GM12874 (cell line): ENCODE results near the gene ACTA1.

Experiments
- TF ChIP-seq, protein P1 (sequence below): IDR thresholded peaks from 2 replicates; pipeline ENCODE4 v1.5.1; 2011; ENCODE audit warnings: low read depth, mild to moderate bottlenecking, control low read depth, low read length, moderate library complexity; ENCODE audit not compliant: insufficient read depth

The ACTA1 gene

DNA sequence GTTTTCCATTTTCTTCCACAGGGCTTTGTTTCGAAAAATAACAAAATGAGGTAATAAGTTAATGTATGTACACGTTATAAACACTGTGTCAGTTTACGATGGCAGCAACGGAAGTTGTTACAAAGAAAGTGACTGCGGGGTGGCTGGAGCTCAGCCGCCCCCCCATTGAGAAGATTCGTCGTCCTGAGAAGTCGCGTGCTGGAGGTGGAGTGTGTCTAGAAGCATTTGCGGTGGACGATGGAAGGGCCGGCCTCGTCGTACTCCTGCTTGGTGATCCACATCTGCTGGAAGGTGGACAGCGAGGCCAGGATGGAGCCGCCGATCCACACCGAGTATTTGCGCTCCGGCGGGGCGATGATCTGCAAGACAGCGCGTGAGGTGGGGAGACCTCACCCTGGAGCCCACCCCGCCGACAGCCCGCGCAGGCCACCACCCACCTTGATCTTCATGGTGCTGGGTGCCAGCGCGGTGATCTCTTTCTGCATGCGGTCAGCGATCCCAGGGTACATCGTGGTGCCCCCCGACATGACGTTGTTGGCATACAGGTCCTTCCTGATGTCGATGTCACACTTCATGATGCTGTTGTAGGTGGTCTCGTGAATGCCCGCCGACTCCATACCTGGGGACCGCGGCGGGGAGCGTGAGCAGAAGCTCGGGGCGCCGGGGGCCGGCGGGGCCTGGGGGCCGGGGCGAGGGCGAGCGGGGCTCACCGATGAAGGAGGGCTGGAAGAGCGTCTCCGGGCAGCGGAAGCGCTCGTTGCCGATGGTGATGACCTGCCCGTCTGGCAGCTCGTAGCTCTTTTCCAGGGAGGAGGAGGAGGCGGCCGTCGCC is 2.4 kb downstream of the ACTA1 start:
- TF ChIP-seq, protein P1, sequence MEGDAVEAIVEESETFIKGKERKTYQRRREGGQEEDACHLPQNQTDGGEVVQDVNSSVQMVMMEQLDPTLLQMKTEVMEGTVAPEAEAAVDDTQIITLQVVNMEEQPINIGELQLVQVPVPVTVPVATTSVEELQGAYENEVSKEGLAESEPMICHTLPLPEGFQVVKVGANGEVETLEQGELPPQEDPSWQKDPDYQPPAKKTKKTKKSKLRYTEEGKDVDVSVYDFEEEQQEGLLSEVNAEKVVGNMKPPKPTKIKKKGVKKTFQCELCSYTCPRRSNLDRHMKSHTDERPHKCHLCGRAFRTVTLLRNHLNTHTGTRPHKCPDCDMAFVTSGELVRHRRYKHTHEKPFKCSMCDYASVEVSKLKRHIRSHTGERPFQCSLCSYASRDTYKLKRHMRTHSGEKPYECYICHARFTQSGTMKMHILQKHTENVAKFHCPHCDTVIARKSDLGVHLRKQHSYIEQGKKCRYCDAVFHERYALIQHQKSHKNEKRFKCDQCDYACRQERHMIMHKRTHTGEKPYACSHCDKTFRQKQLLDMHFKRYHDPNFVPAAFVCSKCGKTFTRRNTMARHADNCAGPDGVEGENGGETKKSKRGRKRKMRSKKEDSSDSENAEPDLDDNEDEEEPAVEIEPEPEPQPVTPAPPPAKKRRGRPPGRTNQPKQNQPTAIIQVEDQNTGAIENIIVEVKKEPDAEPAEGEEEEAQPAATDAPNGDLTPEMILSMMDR = no peak

DNA sequence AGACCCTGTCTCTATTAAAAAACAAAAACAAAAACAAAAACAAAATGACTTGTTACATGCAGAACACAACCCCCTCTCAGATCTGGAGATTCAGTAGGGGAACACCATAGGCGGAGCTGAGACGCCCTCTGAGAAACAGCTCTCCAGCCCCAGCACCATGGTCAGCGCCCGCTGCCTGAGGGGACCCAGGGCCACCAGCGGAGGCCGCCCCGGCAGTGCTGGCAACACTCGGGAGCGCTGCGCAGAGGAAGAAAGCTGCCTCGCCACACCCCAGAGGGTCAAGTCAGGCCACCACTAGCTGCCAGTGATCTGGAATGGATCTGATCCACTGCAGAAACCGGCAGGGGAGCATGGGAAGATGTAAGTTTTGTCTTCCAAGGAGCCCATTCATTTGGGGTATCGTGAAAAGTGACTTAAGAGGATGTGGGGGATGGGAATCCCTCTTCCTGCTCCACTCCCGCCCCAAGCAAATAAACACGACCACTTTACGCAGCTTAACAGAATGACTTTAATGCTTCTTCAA is 3.1 kb downstream of the ACTA1 start:
- TF ChIP-seq, protein P1 = no peak

DNA sequence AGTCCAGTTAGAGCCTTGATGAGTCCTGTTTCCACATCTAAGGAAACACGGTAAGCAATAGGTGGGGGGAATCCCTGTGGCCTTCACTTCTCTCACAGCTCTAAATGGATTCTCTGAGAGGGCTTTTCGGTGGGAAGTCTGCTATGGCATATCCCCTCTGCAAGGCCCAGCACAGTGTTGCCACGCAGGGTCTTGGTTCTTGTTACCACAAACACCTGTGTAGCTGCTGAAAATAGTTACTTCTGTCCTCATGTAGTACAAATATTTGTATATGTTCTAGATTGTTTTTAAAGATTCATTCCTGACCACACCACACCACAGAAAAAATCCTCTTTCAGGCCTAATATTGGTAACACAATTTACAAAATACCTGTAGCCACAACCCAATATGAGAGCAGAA is 5.6 kb downstream of the ACTA1 start:
- TF ChIP-seq, protein P1 = no peak

DNA sequence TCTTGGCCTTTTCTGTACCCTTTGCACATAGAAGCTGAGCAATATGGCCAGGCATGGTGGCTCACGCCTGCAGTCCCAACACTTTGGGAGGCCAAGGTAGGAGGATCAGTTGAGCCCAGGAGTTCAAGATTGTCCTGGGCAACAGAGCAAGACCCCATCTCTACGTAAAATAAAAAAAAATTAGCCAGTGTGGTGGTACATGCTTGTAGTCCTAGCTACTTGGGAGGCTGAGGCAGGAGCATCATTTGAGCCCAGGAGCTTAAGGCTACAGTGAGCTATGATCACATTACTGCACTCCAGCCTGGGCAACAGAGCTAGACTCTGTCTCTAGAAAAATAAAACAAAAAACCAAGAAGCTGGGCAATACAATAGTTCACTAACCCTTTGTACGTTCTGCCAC is 6.3 kb downstream of the ACTA1 start:
- TF ChIP-seq, protein P1 = no peak

DNA sequence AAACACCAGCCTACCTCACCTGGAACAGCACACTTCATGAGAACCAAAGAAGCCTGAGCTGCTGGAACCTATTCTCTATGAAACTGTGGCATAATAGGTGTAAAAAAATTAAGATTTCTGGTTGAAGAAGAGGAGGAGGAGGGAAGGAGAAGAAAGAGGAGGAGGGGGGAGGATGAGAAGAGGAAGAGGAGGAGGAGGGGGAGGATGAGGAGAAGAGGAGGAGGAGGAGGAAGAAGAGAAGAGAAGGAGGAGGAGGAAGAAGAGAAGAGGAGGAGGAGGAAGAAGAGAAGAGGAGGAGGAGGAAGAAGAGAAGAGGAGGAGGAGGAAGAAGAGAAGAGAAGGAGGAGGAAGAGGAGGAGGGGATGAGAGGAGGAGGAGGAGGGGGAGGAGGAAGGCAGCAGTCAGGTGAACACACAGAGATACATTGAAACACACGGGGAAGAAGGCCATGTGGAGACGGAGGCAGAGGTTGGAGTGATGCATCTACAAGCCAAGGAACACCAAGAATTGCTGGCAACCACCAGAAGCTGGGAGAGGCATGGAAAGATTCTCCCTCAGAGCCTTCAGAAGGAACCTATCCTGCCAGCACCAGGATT is 8.2 kb downstream of the ACTA1 start:
- TF ChIP-seq, protein P1 = no peak

DNA sequence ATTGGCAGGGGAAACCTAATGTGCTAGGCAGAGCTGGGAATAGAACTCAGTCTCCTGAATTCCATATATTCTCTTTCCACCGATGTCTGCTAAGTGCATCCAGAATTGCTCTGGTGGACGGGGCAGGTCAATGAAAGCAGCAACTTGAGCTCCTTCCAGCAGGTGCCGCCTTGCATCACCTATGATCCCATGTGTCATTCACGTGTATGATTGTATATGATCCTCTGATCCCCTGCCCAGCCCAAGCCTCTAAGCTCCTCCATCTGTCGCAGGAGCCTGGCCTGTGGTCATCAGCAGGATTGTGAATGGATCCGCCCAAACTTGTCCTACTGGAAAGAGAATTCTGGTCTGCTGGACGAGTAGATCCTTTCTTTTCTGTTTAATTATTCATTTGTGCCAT is 13.1 kb downstream of the ACTA1 start:
- TF ChIP-seq, protein P1 = no peak

DNA sequence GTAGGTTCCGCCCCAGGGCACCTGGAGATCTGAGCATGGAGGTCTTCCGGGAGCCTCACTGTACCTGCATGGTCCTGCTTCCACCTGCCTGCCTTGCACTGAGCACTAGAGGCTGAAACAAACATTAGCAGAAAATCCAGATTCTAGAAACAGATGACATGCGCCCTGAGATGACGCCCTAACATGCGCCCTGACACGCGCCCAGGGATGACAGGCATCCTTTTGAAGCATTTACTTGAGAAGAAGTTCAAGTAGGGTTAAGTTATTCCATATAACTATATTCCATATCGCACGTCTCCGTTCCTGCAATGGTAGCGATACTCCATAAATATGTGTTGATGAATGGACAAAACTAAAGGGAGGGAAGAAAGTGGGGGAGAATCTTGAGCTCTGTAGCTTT is 13.7 kb downstream of the ACTA1 start:
- TF ChIP-seq, protein P1 = no peak
